HCT116 (cell line): Measurements from ENCODE around the gene TOX3. TPM values are rescaled to one million over a fixed set of nuclear protein-coding genes. Genes with fewer than 3 reads are reported as not detected.

Experiments used
- ATAC-seq: fragments of 200-7000 bp; cut with Tn5 transposase; 2 replicates; pipeline ENCODE4 v1.9.1; 2020; ENCODE audit warnings: mild to moderate bottlenecking, moderate library complexity
- BruUV-seq: library from RNA; stranded (reverse); fragments of 400-500 nt; replicated peaks from 2 replicates; lab custom pipeline; 2021; lab: Mats Ljungman, UMichigan
- CTCF ChIA-PET: fragments of 300-600 bp; sonication (Branson Sonifier 250); formaldehyde crosslinking; loops from one replicate; lab custom pipeline; 2021; ENCODE audit warnings: antibody characterized with exemption; lab: Charles Lee
- POLR2A ChIA-PET: fragments of 300-600, 350-600 bp; sonication (Branson Sonifier 250); formaldehyde crosslinking; loops from one replicate; lab custom pipeline; 2021; ENCODE audit warnings: antibody characterized with exemption; lab: Charles Lee
- RAD21 ChIA-PET, 2 experiments: fragments of 300-600 bp; sonication (Branson Sonifier 250); formaldehyde crosslinking; loops; one replicate each; lab custom pipeline; 2023; ENCODE audit warnings: low total read pairs in 2 of 2; ENCODE audit not compliant: uncharacterized antibody in 2 of 2, unreplicated experiment in 2 of 2, low non-redundant PET in 1 of 2; lab: Charles Lee
- DNase-seq: peaks from one replicate; pipeline ENCODE4 v3.0.0-alpha.2; 2010; ENCODE audit warnings: low read depth, low spot score
- H2AFZ ChIP-seq: fragments of 200-600 bp; shearing (Covaris generic), sonication (generic); 2 replicates; pipeline ENCODE4 v1.6.1; 2017; ENCODE audit warnings: low read depth, mixed run types, mixed read lengths, antibody characterized with exemption, low read length; ENCODE audit not compliant: poor library complexity, severe bottlenecking
- H3K27ac ChIP-seq: 2 replicates; pipeline ENCODE4 v1.5.1; 2012; ENCODE audit warnings: low read depth, low read length
- H3K27me3 ChIP-seq: fragments of 200-600 bp; sonication (generic); 2 replicates; pipeline ENCODE4 v1.6.1; 2016; ENCODE audit warnings: mixed run types, low read length, mixed read lengths; ENCODE audit not compliant: insufficient read depth
- H3K36me3 ChIP-seq, 2 experiments: fragments of 200-500 bp in 1 of 2; fragments of 200-600 bp in 1 of 2; sonication (Bioruptor generic) in 1 of 2; sonication (generic) in 1 of 2; 2 replicates each; pipeline versions ENCODE4 v1.5.1 to v1.6.1; 2014 to 2016; ENCODE audit warnings: low read length in 2 of 2, inconsistent platforms in 1 of 2, mixed read lengths in 1 of 2, mixed run types in 1 of 2; ENCODE audit not compliant: insufficient read depth in 2 of 2, control insufficient read depth in 1 of 2
- H3K4me1 ChIP-seq, 2 experiments: fragments of 200-600 bp in 1 of 2; sonication (generic) in 1 of 2; 2 replicates each; pipeline versions ENCODE4 v1.5.1 to v1.6.1; 2012 to 2017; ENCODE audit warnings: low read length in 2 of 2, inconsistent platforms in 1 of 2, mild to moderate bottlenecking in 1 of 2, mixed read lengths in 1 of 2, mixed run types in 1 of 2, moderate library complexity in 1 of 2; ENCODE audit not compliant: insufficient read depth in 2 of 2, control insufficient read depth in 1 of 2
- H3K4me2 ChIP-seq: fragments of 200-600 bp; sonication (generic); 2 replicates; pipeline ENCODE4 v1.6.1; 2017; ENCODE audit warnings: mixed run types, low read length, mixed read lengths
- H3K4me3 ChIP-seq, 2 experiments: fragments of 200-600 bp in 1 of 2; sonication (generic) in 1 of 2; replicated peaks in 1 of 2; 2 replicates each; pipeline ENCODE4 v1.5.1; 2011 to 2016; ENCODE audit warnings: low read length in 2 of 2, control low read depth in 1 of 2, low read depth in 1 of 2, mild to moderate bottlenecking in 1 of 2, mixed read lengths in 1 of 2, mixed run types in 1 of 2
- H3K79me2 ChIP-seq: fragments of 200-600 bp; sonication (generic); 2 replicates; pipeline ENCODE4 v1.6.1; 2017; ENCODE audit warnings: mild to moderate bottlenecking, mixed run types, low read length, moderate library complexity, mixed read lengths; ENCODE audit not compliant: insufficient read depth
- H3K9ac ChIP-seq: fragments of 200-600 bp; sonication (generic); 2 replicates; pipeline ENCODE4 v1.6.1; 2016; ENCODE audit warnings: low read length, mixed read lengths
- H3K9me2 ChIP-seq: fragments of 200-600 bp; sonication (generic), shearing (Covaris generic); 2 replicates; pipeline ENCODE4 v1.6.1; 2017; ENCODE audit warnings: mixed run types, mild to moderate bottlenecking, moderate library complexity; ENCODE audit not compliant: insufficient read depth
- H3K9me3 ChIP-seq, 2 experiments: fragments of 200-500 bp in 1 of 2; fragments of 200-600 bp in 1 of 2; sonication (Bioruptor generic) in 1 of 2; sonication (generic) in 1 of 2; 2 replicates each; pipeline ENCODE4 v1.6.1; 2014 to 2017; ENCODE audit warnings: low read length in 2 of 2, mixed read lengths in 2 of 2, inconsistent platforms in 1 of 2, low read depth in 1 of 2, mild to moderate bottlenecking in 1 of 2, mixed run types in 1 of 2, moderate library complexity in 1 of 2; ENCODE audit not compliant: control insufficient read depth in 1 of 2, insufficient read depth in 1 of 2
- H4K20me1 ChIP-seq: fragments of 200-600 bp; sonication (generic), shearing (Covaris generic); 2 replicates; pipeline ENCODE4 v1.6.1; 2017; ENCODE audit warnings: mixed run types, mild to moderate bottlenecking, moderate library complexity; ENCODE audit not compliant: insufficient read depth
- CBX3 ChIP-seq: IDR thresholded peaks from 2 replicates; pipeline ENCODE4 v1.6.1; 2012; ENCODE audit warnings: low read depth
- CEBPB ChIP-seq: IDR thresholded peaks from 2 replicates; pipeline ENCODE4 v1.6.1; 2012; ENCODE audit warnings: low read depth
- CTCF ChIP-seq, 3 experiments: fragments of 200-600 bp in 1 of 3; sonication (generic) in 1 of 3; IDR thresholded peaks in 2 of 3; conservative IDR thresholded peaks in 1 of 3; 2 replicates each; pipeline ENCODE4 v1.5.1; 2012 to 2017; ENCODE audit warnings: low read depth in 2 of 3, low read length in 2 of 3, antibody characterized with exemption in 1 of 3, borderline replicate concordance in 1 of 3, control low read depth in 1 of 3, mild to moderate bottlenecking in 1 of 3, mixed read lengths in 1 of 3, mixed run types in 1 of 3, moderate library complexity in 1 of 3; ENCODE audit not compliant: insufficient read depth in 1 of 3
- ELF1 ChIP-seq: IDR thresholded peaks from 2 replicates; pipeline ENCODE4 v1.6.1; 2012; ENCODE audit warnings: low read depth, borderline replicate concordance
- EZH2 ChIP-seq: fragments of 200-600 bp; sonication (generic); IDR thresholded peaks from 2 replicates; pipeline ENCODE4 v1.6.1; 2017; ENCODE audit warnings: antibody characterized with exemption, mixed run types
- JUND ChIP-seq: IDR thresholded peaks from 2 replicates; pipeline ENCODE4 v1.6.1; 2012
- POLR2A ChIP-seq: IDR thresholded peaks from 2 replicates; pipeline ENCODE4 v1.7.0; 2011; ENCODE audit warnings: borderline replicate concordance; ENCODE audit not compliant: insufficient read depth, insufficient read length; ENCODE audit errors: extremely low read depth
- POLR2AphosphoS5 ChIP-seq: IDR thresholded peaks from 2 replicates; pipeline ENCODE4 v1.6.1; 2011; ENCODE audit warnings: mild to moderate bottlenecking, low read depth, low read length, moderate library complexity
- SIN3A ChIP-seq: IDR thresholded peaks from 2 replicates; pipeline ENCODE4 v1.6.1; 2012; ENCODE audit warnings: low read depth
- SP1 ChIP-seq: IDR thresholded peaks from 2 replicates; pipeline ENCODE4 v1.6.1; 2012; ENCODE audit warnings: low read depth
- TCF7L2 ChIP-seq: IDR thresholded peaks from 2 replicates; pipeline ENCODE4 v1.7.0; 2011; ENCODE audit warnings: borderline replicate concordance, inconsistent platforms; ENCODE audit not compliant: insufficient read depth, insufficient read length; ENCODE audit errors: extremely low read depth
- YY1 ChIP-seq: IDR thresholded peaks from 2 replicates; pipeline ENCODE4 v1.6.1; 2011; ENCODE audit warnings: low read length, low read depth, moderate library complexity, mild to moderate bottlenecking; ENCODE audit not compliant: insufficient replicate concordance; ENCODE audit errors: extremely low read depth
- ZBTB33 ChIP-seq: IDR thresholded peaks from 2 replicates; pipeline ENCODE4 v1.6.1; 2011; ENCODE audit warnings: mild to moderate bottlenecking, low read length, moderate library complexity; ENCODE audit not compliant: insufficient replicate concordance; ENCODE audit errors: extremely low read depth
- ZFX ChIP-seq: fragments of 450-650 bp; IDR thresholded peaks from 2 replicates; pipeline ENCODE4 v1.6.1; 2017
- ZNF274 ChIP-seq: fragments of 200-500 bp; sonication (Bioruptor generic); IDR thresholded peaks from 2 replicates; pipeline ENCODE4 v1.6.1; 2014; ENCODE audit warnings: mild to moderate bottlenecking, low read depth, low read length, inconsistent platforms
- intact Hi-C: fragments of 100-400 bp; cut with micrococcal nuclease; formaldehyde crosslinking; loops from 2 replicates; pipeline ENCODE4 v1.10.0; 2022
- total RNA-seq: library from RNA; stranded (reverse); gene quantifications from one replicate; pipeline ENCODE4 v1.2.1, GENCODE V29; 2021; ENCODE audit not compliant: unreplicated experiment

The TOX3 gene
- total RNA-seq, 1 experiment from 2014 or later: not detected

- Histone ChIP-seq H3K9me3 (peaks cover 3 to 17% of the 10 kb centered on the region in 2 experiments; a peak in 2 of 4 replicates), H3K9me2 (no peaks in the 10 kb centered on the region), H4K20me1 (no peaks in the 10 kb centered on the region), H3K36me3 (no peaks in the 10 kb centered on the region), H3K27ac (no peak overlapping the region), H3K4me3 (no peak overlapping the region), H2AFZ (no peak overlapping the region), H3K79me2 (no peaks in the 10 kb centered on the region), H3K4me2 (no peak overlapping the region), H3K4me1 (no peaks in the 10 kb centered on the region), H3K27me3 (no peaks in the 10 kb centered on the region), H3K9ac (no peak overlapping the region)
- POLR2A ChIA-PET: no interaction called here
- RAD21 ChIA-PET: no interaction called here
- intact Hi-C loops: no loop called here
- DNase-seq (no peak), ATAC-seq (no peak)
- no TSS peak for BruUV-seq
- TF ChIP-seq TCF7L2 (no peak), JUND (no peak), ZFX (no peak), POLR2A (no peak), CTCF (IDR thresholded peaks at IDR 0.05 in 2 of 3, conservative IDR thresholded peaks at IDR 0.05 in 1 of 3; ENCODE audit: borderline replicate concordance in 1 of 3, insufficient read depth in 1 of 3, low read depth in 2 of 3, low read length in 2 of 3) (no peak), SIN3A (no peak), ELF1 (no peak), CBX3 (no peak), ZBTB33 (no peak), SP1 (no peak), ZNF274 (no peak), POLR2AphosphoS5 (no peak), EZH2 (no peak), CEBPB (no peak), YY1 (no peak)
- CTCF ChIA-PET: no interaction called here
Observed at GRCh38 chr16:52450916-52451315, 96.0 kb downstream of the TOX3 start.
